GM21786 (cell line): ENCODE results near the gene RGS17.

Experiments
- ATAC-seq: cut with Tn5 transposase; IDR thresholded peaks from one replicate; pipeline ENCODE4 v1.9.1; 2021; ENCODE audit not compliant: unreplicated experiment

The RGS17 gene

GRCh38 chr6:153085239-153085638, 45.8 kb downstream of the RGS17 start:
- ATAC-seq = no peak

- ATAC-seq = no peak
Measured at GRCh38 chr6:153084393-153084792, 46.7 kb downstream of the RGS17 start.

GRCh38 chr6:153083869-153084268, 47.2 kb downstream of the RGS17 start:
- ATAC-seq = no peak

GRCh38 chr6:153081914-153082313, 49.2 kb downstream of the RGS17 start:
- ATAC-seq = no peak

DNA sequence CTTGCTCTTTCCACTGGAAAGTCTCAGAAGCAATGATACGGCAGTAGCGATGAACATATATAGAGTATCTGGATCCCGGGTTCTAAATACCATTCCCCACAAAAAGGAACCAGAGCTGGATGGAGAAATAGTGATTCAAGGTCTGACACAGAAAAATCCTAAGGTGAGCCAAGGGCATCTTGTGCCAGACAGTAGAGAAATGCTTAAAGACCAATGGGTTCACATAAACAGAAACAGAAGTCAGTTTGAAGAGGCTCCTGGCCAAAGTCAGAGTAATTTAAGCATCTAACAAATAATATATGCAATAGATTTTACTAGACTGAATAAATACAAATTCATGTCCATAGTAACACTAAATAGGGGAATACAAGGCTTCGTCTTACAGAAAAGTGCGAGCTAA, 54.7 kb downstream of the RGS17 start:
- ATAC-seq = no peak

DNA sequence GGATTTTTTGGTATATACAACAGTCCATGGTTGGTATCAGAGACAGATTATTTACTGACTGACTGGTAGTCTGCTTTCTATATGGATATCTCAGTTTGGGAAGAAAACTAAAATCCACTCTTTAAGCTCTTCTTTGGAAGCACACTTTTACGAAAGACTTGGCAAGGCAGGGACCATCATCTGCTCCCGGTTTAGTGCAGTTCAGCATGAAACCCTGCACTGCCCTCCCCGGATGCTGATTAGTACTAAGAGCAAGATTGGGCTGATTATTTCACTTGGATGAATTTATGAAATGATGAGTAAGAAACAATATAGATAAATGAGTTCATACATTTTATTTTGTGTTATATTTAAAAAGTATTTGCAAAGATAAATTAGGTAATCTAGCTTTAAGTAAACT, 56.3 kb downstream of the RGS17 start:
- ATAC-seq = no peak

DNA sequence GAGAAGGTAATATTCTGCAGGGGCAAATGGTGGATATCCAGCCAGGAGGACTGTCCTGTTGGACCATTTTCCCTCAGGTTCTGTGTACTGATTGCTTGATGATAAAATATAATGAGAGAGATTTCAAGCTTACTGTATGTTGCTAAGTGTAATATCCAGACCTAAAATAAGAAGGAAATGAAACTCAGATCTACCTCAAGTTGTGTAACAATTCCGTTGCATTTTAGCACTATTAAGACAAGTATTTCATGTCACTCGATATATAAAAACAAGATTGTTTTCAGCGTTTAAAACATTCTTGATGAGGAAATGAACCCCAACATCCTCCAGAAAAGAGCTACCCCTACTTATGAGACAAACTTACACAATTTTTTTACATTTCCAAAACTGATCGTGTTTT, 57.2 kb downstream of the RGS17 start:
- no peak for ATAC-seq

GRCh38 chr6:153070756-153071155, 60.3 kb downstream of the RGS17 start:
- no peak for ATAC-seq

- ATAC-seq = no peak
Measured at GRCh38 chr6:153069897-153070296, 61.2 kb downstream of the RGS17 start.

- ATAC-seq = no peak
Measured at GRCh38 chr6:153065222-153065621, 65.9 kb downstream of the RGS17 start.

GRCh38 chr6:153063936-153064335, 67.1 kb downstream of the RGS17 start:
- no peak for ATAC-seq

DNA sequence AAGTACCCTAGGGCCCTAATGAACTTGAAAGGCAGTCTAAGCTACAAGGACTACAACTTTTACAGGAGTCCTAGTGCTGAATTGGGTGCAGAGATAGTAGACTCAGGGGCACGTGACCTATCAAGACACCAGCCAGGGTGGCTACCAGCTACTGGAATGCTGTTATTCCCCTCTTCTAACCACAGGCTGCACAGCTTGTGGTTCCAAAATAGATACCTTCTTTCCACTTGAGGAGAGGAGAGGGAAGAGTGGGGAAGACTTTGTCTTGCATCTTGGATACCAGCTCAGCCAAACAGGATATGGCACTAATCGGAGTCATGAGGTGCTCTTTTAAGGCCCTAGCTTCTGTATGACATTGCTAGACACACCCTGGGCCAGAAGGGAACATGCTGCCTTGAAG, 68.6 kb downstream of the RGS17 start:
- ATAC-seq = no peak

GRCh38 chr6:153059757-153060156, 71.3 kb downstream of the RGS17 start:
- no peak for ATAC-seq

- no peak for ATAC-seq
Measured at GRCh38 chr6:153059311-153059710, 71.8 kb downstream of the RGS17 start.

DNA sequence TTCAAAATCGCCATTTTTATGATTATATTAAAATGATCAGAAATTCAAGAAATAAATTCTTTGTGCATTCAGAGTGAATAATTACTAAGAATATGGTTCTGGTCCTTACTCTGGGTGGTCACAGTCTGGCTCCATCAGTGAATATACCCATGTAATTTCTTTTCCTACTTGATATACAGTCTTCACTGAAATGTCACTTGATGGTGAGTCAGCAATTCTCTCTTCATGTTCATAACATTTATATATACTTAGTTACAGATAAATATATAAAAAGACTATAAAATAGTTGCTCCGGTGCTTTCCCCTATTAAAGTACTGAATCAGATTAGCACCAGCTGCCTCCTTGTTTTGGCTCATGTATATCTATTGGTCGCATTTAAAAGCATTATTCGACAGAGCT, 72.2 kb downstream of the RGS17 start:
- ATAC-seq = no peak

DNA sequence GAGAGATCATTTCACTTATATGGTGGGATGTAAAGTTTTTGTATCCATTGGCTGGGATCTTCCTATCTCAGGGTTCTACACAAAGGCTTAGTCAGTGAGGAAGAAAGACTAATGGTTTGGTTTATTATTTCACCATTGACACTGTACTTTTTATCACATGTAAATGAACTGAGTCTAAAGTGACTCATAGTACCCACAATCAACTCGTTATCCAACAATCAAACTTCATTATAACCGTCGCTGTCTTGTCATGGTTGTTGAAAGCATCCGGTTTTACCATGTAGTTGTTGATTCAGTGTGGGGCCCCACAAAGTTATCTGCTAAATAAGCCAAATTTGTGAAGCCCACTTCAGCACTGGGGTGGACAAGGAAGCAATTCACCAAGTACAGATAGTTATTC, 72.8 kb downstream of the RGS17 start:
- ATAC-seq = no peak

- no peak for ATAC-seq
Measured at GRCh38 chr6:153056308-153056707, 74.8 kb downstream of the RGS17 start.

DNA sequence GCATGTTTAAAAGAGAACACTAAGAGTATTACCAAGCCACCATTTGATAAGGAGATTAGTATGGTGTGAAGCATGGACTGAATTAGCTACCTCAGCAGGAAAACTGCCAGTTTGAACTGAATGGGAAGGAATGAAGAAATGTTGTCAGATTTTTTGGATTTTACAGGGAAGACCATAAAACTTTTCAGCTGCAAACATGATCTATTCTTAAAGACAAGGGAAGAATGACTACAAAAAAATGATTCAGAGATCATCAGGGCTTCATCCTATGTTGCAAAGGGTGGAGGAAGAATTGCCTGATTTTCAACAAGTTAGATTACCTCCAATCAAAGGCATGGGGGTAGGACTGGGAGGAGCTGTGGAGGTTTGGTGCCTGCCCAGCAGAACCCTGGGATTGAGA, 79.3 kb downstream of the RGS17 start:
- no peak for ATAC-seq

GRCh38 chr6:153048631-153049030, 82.5 kb downstream of the RGS17 start:
- no peak for ATAC-seq

- no peak for ATAC-seq
Measured at GRCh38 chr6:153047386-153047785, 83.7 kb downstream of the RGS17 start.

DNA sequence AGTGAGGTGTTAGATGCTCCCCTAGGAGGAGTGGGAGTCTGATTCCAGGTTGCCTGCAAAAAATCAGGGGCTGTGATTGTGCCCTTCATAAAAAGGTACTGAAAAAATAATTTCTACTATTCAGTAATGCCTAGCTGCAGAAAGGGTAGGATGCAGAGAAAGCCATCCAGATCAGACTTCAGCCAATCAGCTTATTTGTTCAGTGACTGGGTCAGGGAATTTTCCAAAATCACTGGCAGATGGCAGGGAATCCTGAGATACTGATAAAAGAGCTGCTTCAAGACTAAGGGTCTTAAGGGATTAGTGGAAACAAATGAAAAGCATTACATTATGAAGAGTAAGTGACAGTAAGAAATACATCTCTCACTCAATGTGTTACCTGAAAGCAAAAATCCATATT, 85.8 kb downstream of the RGS17 start:
- no peak for ATAC-seq

- no peak for ATAC-seq
Measured at GRCh38 chr6:153044295-153044694, 86.8 kb downstream of the RGS17 start.

DNA sequence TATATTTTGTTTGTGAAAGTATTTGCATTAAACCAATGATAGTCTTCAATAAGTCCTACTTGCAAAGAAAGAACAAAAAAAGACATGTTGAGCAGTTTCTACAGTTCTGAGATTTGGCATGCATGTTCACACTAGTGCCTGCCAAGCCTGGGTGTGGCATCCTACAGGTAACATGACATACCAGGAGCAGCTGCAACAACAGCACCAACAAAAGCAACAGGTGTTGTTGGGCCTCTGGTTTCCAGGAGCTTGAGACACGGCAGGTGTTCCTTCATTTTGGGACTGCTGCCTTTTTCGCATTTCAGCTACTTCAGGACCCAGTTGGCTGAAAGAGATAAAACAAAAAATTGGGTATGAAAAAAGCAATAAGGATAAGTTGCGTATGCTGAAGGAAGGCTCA, 87.4 kb downstream of the RGS17 start:
- no peak for ATAC-seq
